Common myeloid progenitor, CD34-positive (primary cell): ENCODE data around the gene SLC19A2.
A peak's percentile ranks its signal among the peaks of the same experiment; 100 is the strongest.

Experiments used
- CTCF ChIA-PET: fragments of 350-600 bp; sonication (Branson Sonifier 250); formaldehyde crosslinking; loops from one replicate; lab custom pipeline; 2021; ENCODE audit warnings: antibody characterized with exemption; lab: Charles Lee
- POLR2A ChIA-PET: fragments of 350-600 bp; sonication (Branson Sonifier 250); formaldehyde crosslinking; loops from one replicate; lab custom pipeline; 2021; ENCODE audit warnings: antibody characterized with exemption; lab: Charles Lee
- DNase-seq, 3 donors: peaks; one replicate each; pipeline versions ENCODE4 v3.0.0 to v3.0.0-alpha.2; 2013
- H3K27ac ChIP-seq, 2 experiments: 1 replicate in 1 of 2; 2 replicates in 1 of 2; pipeline ENCODE4 v1.7.0; 2013; ENCODE audit warnings: inconsistent platforms in 2 of 2, low read length in 2 of 2, mild to moderate bottlenecking in 2 of 2, low read depth in 1 of 2, moderate library complexity in 1 of 2; ENCODE audit not compliant: severe bottlenecking in 2 of 2, insufficient read depth in 1 of 2, poor library complexity in 1 of 2
- H3K27me3 ChIP-seq, 5 experiments: replicated peaks in 2 of 5; 1 replicate in 3 of 5; 2 replicates in 2 of 5; pipeline versions ENCODE4 v1.6.1 to v1.7.0; 2013; ENCODE audit warnings: low read length in 4 of 5, mild to moderate bottlenecking in 2 of 5, moderate library complexity in 2 of 5, inconsistent platforms in 1 of 5; ENCODE audit not compliant: insufficient read depth in 5 of 5, control insufficient read depth in 4 of 5
- H3K36me3 ChIP-seq, 4 experiments: 1 replicate in 2 of 4; 2 replicates in 2 of 4; pipeline versions ENCODE4 v1.6.1 to v1.7.0; 2013; ENCODE audit warnings: low read length in 3 of 4, control low read depth in 1 of 4, mild to moderate bottlenecking in 1 of 4; ENCODE audit not compliant: control insufficient read depth in 4 of 4, insufficient read depth in 4 of 4
- H3K4me1 ChIP-seq, 4 experiments: 1 replicate in 3 of 4; 2 replicates in 1 of 4; pipeline versions ENCODE4 v1.6.1 to v1.7.1; 2013; ENCODE audit warnings: low read length in 3 of 4, mild to moderate bottlenecking in 3 of 4, control low read depth in 1 of 4, inconsistent platforms in 1 of 4, moderate library complexity in 1 of 4; ENCODE audit not compliant: control insufficient read depth in 4 of 4, insufficient read depth in 4 of 4; ENCODE audit errors: control extremely low read depth in 1 of 4
- H3K4me3 ChIP-seq, 7 experiments: 1 replicate in 4 of 7; 2 replicates in 3 of 7; pipeline versions ENCODE4 v1.5.1 to v1.7.0; 2013; ENCODE audit warnings: mild to moderate bottlenecking in 7 of 7, low read length in 6 of 7, moderate library complexity in 6 of 7, inconsistent platforms in 2 of 7, low read depth in 2 of 7, control low read depth in 1 of 7; ENCODE audit not compliant: insufficient read depth in 4 of 7, control insufficient read depth in 1 of 7; ENCODE audit errors: extremely low read depth in 1 of 7
- H3K9me3 ChIP-seq, 5 experiments: 1 replicate in 4 of 5; 2 replicates in 1 of 5; pipeline versions ENCODE4 v1.6.1 to v1.7.1; 2013; ENCODE audit warnings: low read length in 4 of 5, mild to moderate bottlenecking in 2 of 5, inconsistent platforms in 1 of 5, low read depth in 1 of 5, moderate library complexity in 1 of 5; ENCODE audit not compliant: control insufficient read depth in 4 of 5, insufficient read depth in 2 of 5; ENCODE audit errors: control extremely low read depth in 1 of 5
- WGBS: methylation state at CpG from one replicate; pipeline ENCODE4 v1.1.5; 2013; ENCODE audit not compliant: insufficient coverage; 5-methylcytosine and 5-hydroxymethylcytosine counted together

The SLC19A2 gene

DNA sequence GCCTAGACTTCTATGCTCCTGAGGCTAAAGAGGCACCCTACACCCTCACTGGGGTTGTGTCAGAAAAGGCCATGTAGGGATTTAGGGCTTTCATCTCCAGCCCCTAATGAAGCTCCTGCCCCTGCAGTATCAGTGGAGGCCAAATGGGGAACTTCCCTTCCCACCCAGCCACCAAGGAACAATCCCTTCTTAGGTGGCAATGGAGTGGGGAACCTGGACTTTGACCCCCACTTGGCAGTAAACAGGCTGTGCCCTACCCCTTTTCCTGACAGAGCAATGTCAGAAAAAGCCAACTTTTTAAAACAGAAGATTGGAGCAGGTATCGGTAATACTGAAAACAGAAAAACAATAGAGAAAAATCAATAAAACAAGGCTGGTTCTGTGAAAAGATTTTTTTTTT, 35.5 kb upstream of the SLC19A2 start:
- peaks cover 0 to 2% (median 0%) of the 10 kb centered on the region in 4 experiments for H3K4me1 ChIP-seq
- H3K27ac ChIP-seq = no peak overlapping the region
- H3K9me3 ChIP-seq = no peaks in the 10 kb centered on the region
- no peak overlapping the region for H3K4me3 ChIP-seq
- WGBS = 80% methylated on average over 1 of the region's 1 CpG
- H3K27me3 ChIP-seq = no peaks in the 10 kb centered on the region
- CTCF ChIA-PET = interaction anchor here (1.0 kb wide), 1 partner anchor 25 kb away, joined by 3 read pairs; no protein-coding TSS in a partner anchor
- DNase-seq = no peak
- POLR2A ChIA-PET = no interaction called here
- H3K36me3 ChIP-seq = no peaks in the 10 kb centered on the region

DNA sequence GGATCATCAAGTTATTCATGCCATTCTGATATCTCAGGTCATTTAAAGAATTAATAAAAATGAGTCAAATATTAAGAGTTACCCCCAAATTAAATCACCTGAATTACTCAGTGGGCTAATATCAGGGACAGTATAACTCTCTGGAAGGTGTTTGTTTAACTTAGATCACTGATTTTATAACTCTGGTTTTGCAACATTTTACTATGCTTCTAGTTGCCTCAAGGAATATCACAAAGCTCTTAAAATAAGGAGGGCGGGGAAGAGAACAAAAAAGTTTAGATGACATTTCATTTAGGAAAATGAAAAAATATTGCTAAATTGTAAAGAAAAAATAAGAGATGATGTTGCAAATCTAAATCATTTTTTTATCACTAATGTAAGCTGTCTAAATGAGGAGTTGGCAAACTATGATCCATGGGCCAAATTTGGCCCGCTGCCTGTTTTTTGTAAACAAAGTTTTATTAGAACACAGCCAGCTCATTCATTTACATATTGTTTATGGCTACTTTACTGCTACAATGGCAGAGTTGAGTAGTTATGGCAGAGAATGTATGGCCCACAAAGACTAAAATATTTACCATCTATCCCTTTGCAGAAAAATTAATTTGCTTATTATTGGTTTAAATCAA, 31.9 kb upstream of the SLC19A2 start:
- H3K9me3 ChIP-seq = no peaks in the 10 kb centered on the region
- no peaks in the 10 kb centered on the region for H3K27me3 ChIP-seq
- POLR2A ChIA-PET = no interaction called here
- no peak for DNase-seq
- no peak overlapping the region for H3K27ac ChIP-seq
- no peaks in the 10 kb centered on the region for H3K36me3 ChIP-seq
- H3K4me1 ChIP-seq = peaks cover 0 to 13% (median 3%) of the 10 kb centered on the region in 4 experiments
- no peak overlapping the region for H3K4me3 ChIP-seq
- CTCF ChIA-PET = interaction anchor here (0.8 kb wide), 1 partner anchor 12 kb away, joined by 4 read pairs; no protein-coding TSS in a partner anchor
- no CpG with 5 or more reads among the region's 2 CpGs for WGBS

DNA sequence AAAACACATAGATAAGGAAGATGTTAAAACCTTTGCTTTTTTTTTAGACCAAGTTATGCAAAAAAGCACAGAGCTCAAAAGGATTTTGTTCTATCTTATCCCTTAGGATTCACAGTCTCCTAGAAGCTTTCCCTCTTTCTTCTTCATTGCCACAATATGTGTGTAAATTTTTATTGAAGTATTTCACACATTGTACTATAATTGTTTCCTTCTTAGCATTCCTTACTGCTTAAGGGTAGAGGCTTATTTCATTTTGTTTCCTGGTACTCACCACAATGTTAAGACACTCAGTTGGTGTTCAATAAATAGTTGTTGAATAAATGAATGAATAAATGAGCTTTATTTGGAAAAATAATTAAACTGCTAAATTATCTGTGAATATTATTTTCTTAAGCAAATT, 29.9 kb upstream of the SLC19A2 start:
- ChIA-PET POLR2A (no interaction called here), CTCF (no interaction called here)
- no peak for DNase-seq
- no peaks in the 10 kb centered on the region for H3K9me3 ChIP-seq
- no peak overlapping the region for H3K4me3 ChIP-seq
- no peak overlapping the region for H3K27ac ChIP-seq
- no peaks in the 10 kb centered on the region for H3K36me3 ChIP-seq
- H3K27me3 ChIP-seq = no peaks in the 10 kb centered on the region
- peaks cover 0 to 13% (median 3%) of the 10 kb centered on the region in 4 experiments for H3K4me1 ChIP-seq

DNA sequence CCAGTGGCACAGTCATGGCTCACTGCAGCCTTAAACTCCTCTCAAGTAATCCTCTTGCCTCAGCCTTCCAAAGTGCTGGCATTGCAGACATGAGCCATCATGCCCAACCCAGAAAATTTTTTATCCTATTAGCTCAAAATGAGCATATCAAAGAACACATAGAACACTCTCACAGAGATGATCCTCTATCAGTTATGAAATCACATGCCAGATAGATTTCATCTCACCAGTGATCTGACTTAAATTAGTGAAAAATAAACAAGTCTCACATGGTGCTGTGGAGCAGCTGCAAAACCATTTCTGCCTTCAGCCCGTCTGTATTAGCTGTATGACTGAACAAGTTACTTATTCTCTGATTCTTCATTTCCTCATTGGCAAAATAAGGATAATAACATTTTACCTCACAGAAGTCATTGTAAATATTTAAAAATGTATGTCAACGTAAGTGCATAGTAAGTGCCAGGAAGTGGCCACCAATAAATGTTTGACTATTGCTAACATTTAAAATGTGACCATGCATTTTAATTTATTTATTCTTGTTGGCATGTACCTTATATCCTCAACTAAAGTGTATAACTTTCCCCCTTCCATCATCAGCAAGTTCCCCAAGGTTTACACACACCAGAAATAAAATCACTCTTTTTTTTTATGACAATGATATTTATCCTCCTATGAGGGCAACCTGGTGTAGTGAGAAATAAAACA, 29.0 kb upstream of the SLC19A2 start:
- Histone ChIP-seq H3K27me3 (no peaks in the 10 kb centered on the region), H3K4me1 (peaks cover 0 to 16% (median 8%) of the 10 kb centered on the region in 4 experiments), H3K4me3 (no peak overlapping the region), H3K27ac (no peak overlapping the region), H3K36me3 (no peaks in the 10 kb centered on the region), H3K9me3 (no peaks in the 10 kb centered on the region)
- WGBS = no CpG with 5 or more reads among the region's 2 CpGs
- no peak for DNase-seq
- ChIA-PET CTCF (no interaction called here), POLR2A (no interaction called here)

DNA sequence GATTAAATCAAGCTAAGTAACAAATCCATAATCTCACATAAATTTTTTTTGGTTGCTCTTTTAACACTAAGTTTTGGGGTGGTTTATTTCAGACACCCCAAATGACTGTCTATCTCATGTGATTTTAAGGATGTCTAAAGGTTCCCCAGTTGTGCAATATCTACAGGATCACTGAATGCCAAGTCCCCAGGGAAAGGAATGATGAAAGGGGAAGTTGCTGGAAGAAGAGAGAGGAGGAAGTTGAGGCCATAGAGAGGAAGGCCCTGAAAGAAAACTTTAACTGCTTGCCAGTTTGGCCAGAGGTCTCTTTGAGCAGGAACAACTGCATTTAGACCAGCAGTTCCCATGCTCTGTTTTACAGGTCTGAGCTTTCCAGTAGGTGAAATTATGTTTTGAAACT, 27.5 kb upstream of the SLC19A2 start:
- Histone ChIP-seq H3K9me3 (no peaks in the 10 kb centered on the region), H3K36me3 (no peaks in the 10 kb centered on the region), H3K27ac (no peak overlapping the region), H3K27me3 (no peaks in the 10 kb centered on the region), H3K4me1 (peaks cover 3 to 24% (median 14%) of the 10 kb centered on the region in 4 experiments), H3K4me3 (no peak overlapping the region)
- DNase-seq = peak in 1 of 3 donors; percentile 45
- ChIA-PET CTCF (no interaction called here), POLR2A (no interaction called here)

DNA sequence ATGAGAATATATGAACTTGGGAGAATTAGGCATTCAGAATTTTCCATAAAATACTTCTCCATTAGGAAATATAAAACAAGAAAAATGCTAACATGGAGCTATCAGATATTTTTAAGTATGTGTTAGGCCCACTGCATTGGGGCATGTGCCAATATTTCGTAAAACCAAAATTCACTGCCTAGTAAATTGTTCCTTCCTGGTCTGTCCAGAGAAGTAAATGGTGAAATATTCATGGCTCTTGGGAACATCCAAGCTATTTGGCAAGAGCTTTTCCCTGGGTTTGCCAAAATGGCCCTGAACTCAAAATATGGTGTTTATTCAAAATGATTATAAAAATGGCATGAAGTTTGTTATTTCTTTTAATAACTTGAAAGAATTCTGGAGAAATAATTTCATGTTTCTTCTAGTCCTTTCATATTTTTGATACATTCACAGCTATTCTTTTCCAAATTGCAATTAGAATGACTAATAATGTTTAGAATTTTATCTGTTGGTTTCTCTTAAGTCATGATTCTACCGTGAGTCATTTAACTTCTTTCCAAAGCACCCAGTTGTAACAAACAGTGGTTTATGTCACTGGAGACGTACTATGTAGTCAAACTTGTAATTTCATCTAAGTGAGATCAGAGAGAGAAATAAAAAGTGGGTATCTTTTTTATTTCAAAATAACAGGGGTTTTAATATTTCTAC, 25.7 kb upstream of the SLC19A2 start:
- H3K27ac ChIP-seq = no peak overlapping the region
- 100% methylated on average over 1 of the region's 3 CpGs for WGBS
- no peak for DNase-seq

DNA sequence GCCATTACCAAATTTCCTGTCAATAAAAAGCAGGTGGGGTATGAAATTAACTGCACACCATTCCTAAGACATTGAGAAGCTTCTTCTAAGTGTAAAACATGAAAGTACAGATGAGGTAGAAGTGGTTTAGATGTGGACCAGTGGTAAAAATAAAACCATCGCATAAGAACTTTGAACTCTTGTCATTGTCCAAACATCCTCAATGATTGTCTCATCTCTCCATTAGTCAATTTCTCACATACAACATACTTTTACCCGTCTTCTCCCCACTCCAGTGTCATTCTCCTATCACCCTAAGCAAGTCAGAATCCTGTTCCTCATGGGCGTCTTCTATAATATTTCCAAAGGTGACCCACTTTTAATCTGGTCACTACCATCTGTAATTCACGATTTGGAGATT, 24.3 kb upstream of the SLC19A2 start:
- Histone ChIP-seq H3K9me3 (no peaks in the 10 kb centered on the region), H3K4me3 (no peak overlapping the region), H3K27ac (no peak overlapping the region), H3K4me1 (peaks cover 6 to 26% (median 16%) of the 10 kb centered on the region in 4 experiments), H3K36me3 (no peaks in the 10 kb centered on the region), H3K27me3 (no peaks in the 10 kb centered on the region)
- WGBS = 95% methylated on average over 2 of the region's 4 CpGs
- POLR2A ChIA-PET = no interaction called here
- CTCF ChIA-PET = interaction anchor here (1.4 to 2.2 kb wide), 2 partner anchors 24 to 36 kb away, joined by 3 to 5 read pairs; partner anchors contain the start of gene SLC19A2
- no peak for DNase-seq

More for the DNA sequence above, 25.7 kb upstream of the SLC19A2 start:
- CTCF ChIA-PET = interaction anchor here (0.8 to 2.2 kb wide), 4 partner anchors 20 to 28 kb away, joined by 3 to 5 read pairs (median 4); partner anchors contain the start of gene SLC19A2
- Histone ChIP-seq H3K4me3 (no peak overlapping the region), H3K4me1 (peaks cover 6 to 26% (median 16%) of the 10 kb centered on the region in 4 experiments), H3K36me3 (no peaks in the 10 kb centered on the region), H3K9me3 (no peaks in the 10 kb centered on the region), H3K27me3 (no peaks in the 10 kb centered on the region)
- POLR2A ChIA-PET = no interaction called here
